B cell (primary cell): ENCODE measurements around the gene TBC1D1. TPM values are rescaled to one million over a fixed set of nuclear protein-coding genes. Genes with fewer than 3 reads are reported as not detected.

ENCODE experiments used
- ATAC-seq: fragments of 200-7000 bp; cut with Tn5 transposase; one replicate; pipeline ENCODE4 v1.10.0; 2021; ENCODE audit warnings: low read depth, mild to moderate bottlenecking, moderate number of reproducible peaks, moderate library complexity
- CTCF ChIA-PET: fragments of 350-600 bp; sonication (Branson Sonifier 250); formaldehyde crosslinking; loops from one replicate; lab custom pipeline; 2021; ENCODE audit warnings: antibody characterized with exemption, inconsistent platforms; lab: Charles Lee
- POLR2A ChIA-PET: fragments of 350-600 bp; sonication (Branson Sonifier 250); formaldehyde crosslinking; loops from one replicate; lab custom pipeline; 2021; ENCODE audit warnings: antibody characterized with exemption; lab: Charles Lee
- DNase-seq: peaks from one replicate; pipeline ENCODE4 v3.0.0; 2013
- H2AFZ ChIP-seq: 2 replicates; pipeline ENCODE4 v1.6.1; 2012; ENCODE audit warnings: mild to moderate bottlenecking, low read depth, low read length; ENCODE audit not compliant: insufficient read depth, poor library complexity, severe bottlenecking
- H3K27ac ChIP-seq, 2 donors: 1 replicate in 1 of 2; 2 replicates in 1 of 2; pipeline ENCODE4 v1.5.1; 2012 to 2013; ENCODE audit warnings: low read length in 2 of 2, mild to moderate bottlenecking in 2 of 2, moderate library complexity in 1 of 2
- H3K27me3 ChIP-seq, 4 experiments: fragments of 200-600 bp in 1 of 4; sonication (generic) in 1 of 4; replicated peaks in 1 of 4; 1 replicate in 2 of 4; 2 replicates in 2 of 4; pipeline versions ENCODE4 v1.6.1 to v1.7.0; 2013 to 2016; ENCODE audit warnings: low read length in 3 of 4, mild to moderate bottlenecking in 2 of 4, mixed read lengths in 1 of 4, moderate library complexity in 1 of 4; ENCODE audit not compliant: insufficient read depth in 4 of 4, control insufficient read depth in 3 of 4; ENCODE audit errors: control extremely low read depth in 1 of 4
- H3K36me3 ChIP-seq, 2 experiments: replicated peaks in 1 of 2; 1 replicate in 1 of 2; 2 replicates in 1 of 2; pipeline versions ENCODE4 v1.6.1 to v1.7.1; 2013; ENCODE audit warnings: low read length in 1 of 2; ENCODE audit not compliant: insufficient read depth in 2 of 2, control insufficient read depth in 1 of 2; ENCODE audit errors: control extremely low read depth in 1 of 2, extremely low read depth in 1 of 2
- H3K4me1 ChIP-seq, 2 donors: fragments of 200-600 bp in 1 of 2; sonication (generic) in 1 of 2; 1 replicate in 1 of 2; 2 replicates in 1 of 2; pipeline versions ENCODE4 v1.5.1 to v1.6.1; 2013 to 2017; ENCODE audit warnings: low read length in 2 of 2; ENCODE audit not compliant: control insufficient read depth in 2 of 2, insufficient read depth in 2 of 2
- H3K4me2 ChIP-seq: replicated peaks from 2 replicates; pipeline ENCODE3; 2012; ENCODE audit warnings: mild to moderate bottlenecking, low read depth, low read length; ENCODE audit not compliant: poor library complexity, severe bottlenecking
- H3K4me3 ChIP-seq, 5 experiments: fragments of 200-600 bp in 1 of 5; sonication (generic) in 1 of 5; 1 replicate in 3 of 5; 2 replicates in 2 of 5; pipeline versions ENCODE4 v1.5.1 to v1.7.0; 2011 to 2016; ENCODE audit warnings: low read length in 4 of 5, mild to moderate bottlenecking in 4 of 5, low read depth in 2 of 5, control low read depth in 1 of 5, moderate library complexity in 1 of 5; ENCODE audit not compliant: insufficient read depth in 1 of 5; ENCODE audit errors: control extremely low read depth in 1 of 5, extremely low read depth in 1 of 5
- H3K79me2 ChIP-seq: fragments of 200-600 bp; sonication (generic); one replicate; pipeline ENCODE4 v1.6.0; 2016; ENCODE audit warnings: low read length; ENCODE audit not compliant: control insufficient read depth, insufficient read depth
- H3K9ac ChIP-seq: fragments of 200-600 bp; sonication (generic); 2 replicates; pipeline ENCODE4 v1.6.1; 2017; ENCODE audit warnings: mild to moderate bottlenecking, low read length, moderate library complexity
- H3K9me3 ChIP-seq, 3 donors: one replicate each; pipeline versions ENCODE4 v1.6.1 to v1.7.1; 2013; ENCODE audit warnings: low read length in 2 of 3; ENCODE audit not compliant: control insufficient read depth in 2 of 3, insufficient read depth in 1 of 3; ENCODE audit errors: control extremely low read depth in 1 of 3
- H4K20me1 ChIP-seq: 2 replicates; pipeline ENCODE4 v1.6.0; 2012; ENCODE audit warnings: mild to moderate bottlenecking, low read length; ENCODE audit not compliant: insufficient read depth, control insufficient read depth, poor library complexity, severe bottlenecking
- H3K27ac Mint-ChIP-seq: one replicate; pipeline ENCODE4 v1.8.0; 2021; ENCODE audit warnings: mixed read lengths
- H3K27me3 Mint-ChIP-seq: one replicate; pipeline ENCODE4 v1.8.0; 2021; ENCODE audit warnings: mixed read lengths
- H3K4me1 Mint-ChIP-seq: one replicate; pipeline ENCODE4 v1.8.0; 2021; ENCODE audit warnings: mixed read lengths
- H3K4me3 Mint-ChIP-seq: one replicate; pipeline ENCODE4 v1.8.0; 2021; ENCODE audit warnings: mixed read lengths
- H3K9me3 Mint-ChIP-seq: one replicate; pipeline ENCODE4 v1.8.0; 2022; ENCODE audit warnings: mixed read lengths; ENCODE audit not compliant: insufficient read depth
- EZH2 ChIP-seq: IDR thresholded peaks from 2 replicates; pipeline ENCODE4 v1.6.1; 2012; ENCODE audit warnings: borderline replicate concordance, low read depth, mild to moderate bottlenecking, moderate library complexity, low read length; ENCODE audit not compliant: insufficient read depth, poor library complexity, severe bottlenecking
- WGBS: methylation state at CpG from one replicate; pipeline ENCODE4 v1.1.5; 2013; ENCODE audit warnings: missing lambda C conversion rate; ENCODE audit not compliant: insufficient coverage; 5-methylcytosine and 5-hydroxymethylcytosine counted together
- intact Hi-C: fragments of 100-400 bp; cut with micrococcal nuclease; formaldehyde crosslinking; loops from one replicate; pipeline ENCODE4 v1.10.0; 2022
- polyA plus RNA-seq: library from polyadenylated mRNA; depleted of rRNA; stranded (reverse); fragments of >200 nt; gene quantifications from 2 replicates; pipeline ENCODE4 v1.2.3, GENCODE V29; 2012
- total RNA-seq, 2 donors: library from RNA; stranded (reverse); fragments of 120-200 nt in 1 of 2; gene quantifications; 1 replicate in 1 of 2; 2 replicates in 1 of 2; pipeline versions ENCODE4 v1.2.3 to v1.2.4, GENCODE V29; 2013 to 2022
- TF ChIP-seq, protein P1 (sequence below): fragments of 200-600 bp; IDR thresholded peaks from one replicate; pipeline ENCODE4 v1.8.0; 2022; ENCODE audit warnings: antibody characterized with exemption, mild to moderate bottlenecking

The TBC1D1 gene
- total and polyA plus RNA-seq, 2 donors (not counting 1 experiment from before 2014, with no cell fraction given), result 88.2 to 98.7 TPM

DNA sequence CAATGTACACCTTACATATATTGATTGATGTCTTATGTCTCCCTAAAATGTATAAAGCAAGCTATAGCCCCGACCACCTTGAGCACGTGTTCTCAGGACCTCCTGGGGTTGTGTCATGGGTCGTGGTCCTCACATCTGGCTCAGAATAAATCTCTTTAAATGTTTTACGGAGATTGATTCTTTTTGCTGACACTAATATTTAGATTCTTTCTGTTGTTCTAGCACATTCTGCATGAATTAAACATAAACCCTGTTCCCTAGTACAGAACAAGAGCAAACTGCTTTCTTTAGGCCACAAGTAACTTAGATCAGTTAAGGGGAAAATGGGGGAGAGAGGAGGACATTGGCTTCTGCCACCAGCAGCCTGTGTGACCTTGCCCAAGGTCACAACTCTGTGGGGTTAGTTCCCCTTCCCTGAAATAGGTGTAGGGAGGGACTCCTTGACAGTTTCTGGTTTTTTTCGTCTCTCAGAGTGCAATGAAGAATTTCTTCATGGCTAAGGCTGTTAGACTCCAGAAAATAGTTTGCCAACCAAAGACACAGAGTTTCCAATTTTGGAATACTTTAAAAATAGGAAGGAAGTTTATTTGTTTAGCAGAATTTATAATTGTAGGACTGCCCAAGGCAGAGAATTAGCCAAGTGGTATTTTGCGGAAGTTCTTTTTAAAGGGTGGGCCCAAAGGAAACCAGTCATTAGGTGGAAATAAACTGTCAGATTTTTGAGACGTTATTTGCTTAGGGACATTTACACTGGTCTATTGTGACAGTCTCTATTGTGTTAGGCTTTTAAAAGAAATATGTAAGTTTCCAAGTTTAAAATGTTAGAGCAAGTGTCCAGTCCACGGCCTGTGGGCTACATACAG is 98.7 kb downstream of the TBC1D1 start:
- DNase-seq (peak; percentile 67), ATAC-seq (peak; percentile 80)
- Histone ChIP-seq H3K9ac (peak overlapping the region; percentile 6), H4K20me1 (no peaks in the 10 kb centered on the region), H3K4me1 (peaks cover 50 to 59% of the 10 kb centered on the region in 2 donors), H3K79me2 (peaks cover 91% of the 10 kb centered on the region), H3K4me2 (peak overlapping the region; percentile 55), H3K27ac (peak overlapping the region; percentile 77 to 86), H3K36me3 (peaks cover 0 to 6% of the 10 kb centered on the region in 2 experiments), H3K4me3 (peak overlapping the region in 1 of 5 experiments; percentile 33), H3K9me3 (peaks cover 0 to 4% (median 0%) of the 10 kb centered on the region in 3 donors), H3K27me3 (no peaks in the 10 kb centered on the region), H2AFZ (no peak overlapping the region)
- no peaks in the 10 kb centered on the region for H3K27me3 Mint-ChIP-seq
- no peak for TF ChIP-seq EZH2
- intact Hi-C loops, result loop anchor here (1.0 to 5.0 kb wide), 2 partner anchors 11 to 1378 kb away; partner anchors contain the start of gene RFC1
- peaks cover 4% of the 10 kb centered on the region for H3K9me3 Mint-ChIP-seq
- H3K4me1 Mint-ChIP-seq, result peaks cover 76% of the 10 kb centered on the region
- peak overlapping the region; percentile 27 for H3K4me3 Mint-ChIP-seq
- ChIA-PET POLR2A (no interaction called here), CTCF (interaction anchor here (0.6 to 1.6 kb wide), 4 partner anchors 10 to 499 kb away, joined by 3 to 12 read pairs (median 4); no protein-coding TSS in a partner anchor)
- WGBS, result 27% methylated on average over 2 of the region's 8 CpGs
- peak overlapping the region; percentile 80 for H3K27ac Mint-ChIP-seq

DNA sequence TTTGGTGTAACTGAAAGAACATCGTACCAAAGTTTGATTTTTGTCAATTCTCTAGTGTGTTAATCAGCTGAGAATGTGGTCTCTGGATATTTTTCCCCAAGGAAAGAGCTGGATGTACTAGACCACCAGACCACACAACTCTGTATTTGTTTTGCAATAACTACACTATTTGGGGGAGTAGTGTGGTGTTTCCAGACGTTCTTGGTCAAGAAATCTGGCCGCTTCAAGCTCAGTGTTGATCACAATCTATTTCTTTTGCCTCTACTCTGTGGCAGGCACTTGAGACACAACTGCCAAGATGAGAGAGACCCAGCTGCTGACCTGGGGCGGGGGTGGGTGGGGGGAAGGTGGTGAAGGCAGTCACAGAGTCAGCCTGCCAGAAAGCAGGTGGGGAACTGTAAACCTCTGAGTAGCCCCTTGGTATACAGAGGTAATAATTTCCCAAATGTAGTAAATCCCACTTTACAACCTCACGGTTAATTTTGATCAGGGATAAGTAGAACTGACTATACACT is 99.9 kb downstream of the TBC1D1 start:
- peaks cover 4% of the 10 kb centered on the region for H3K9me3 Mint-ChIP-seq
- Histone ChIP-seq H3K36me3 (peaks cover 0 to 10% of the 10 kb centered on the region in 2 experiments), H3K27me3 (no peaks in the 10 kb centered on the region), H3K79me2 (peaks cover 92% of the 10 kb centered on the region), H3K9ac (no peak overlapping the region), H3K4me2 (peak overlapping the region; percentile 55), H3K27ac (peak overlapping the region; percentile 77 to 86), H3K9me3 (peaks cover 0 to 4% (median 0%) of the 10 kb centered on the region in 3 donors), H3K4me1 (peaks cover 61 to 70% of the 10 kb centered on the region in 2 donors), H2AFZ (no peak overlapping the region), H4K20me1 (peaks cover 2% of the 10 kb centered on the region), H3K4me3 (peak overlapping the region in 1 of 5 experiments; percentile 33)
- DNase-seq (no peak), ATAC-seq (no peak)
- no peaks in the 10 kb centered on the region for H3K27me3 Mint-ChIP-seq
- intact Hi-C loops, result loop anchor here (1.0 kb wide), 1 partner anchor 12 kb away; no protein-coding TSS in a partner anchor
- TF ChIP-seq EZH2, result no peak
- TF ChIP-seq, protein P1, sequence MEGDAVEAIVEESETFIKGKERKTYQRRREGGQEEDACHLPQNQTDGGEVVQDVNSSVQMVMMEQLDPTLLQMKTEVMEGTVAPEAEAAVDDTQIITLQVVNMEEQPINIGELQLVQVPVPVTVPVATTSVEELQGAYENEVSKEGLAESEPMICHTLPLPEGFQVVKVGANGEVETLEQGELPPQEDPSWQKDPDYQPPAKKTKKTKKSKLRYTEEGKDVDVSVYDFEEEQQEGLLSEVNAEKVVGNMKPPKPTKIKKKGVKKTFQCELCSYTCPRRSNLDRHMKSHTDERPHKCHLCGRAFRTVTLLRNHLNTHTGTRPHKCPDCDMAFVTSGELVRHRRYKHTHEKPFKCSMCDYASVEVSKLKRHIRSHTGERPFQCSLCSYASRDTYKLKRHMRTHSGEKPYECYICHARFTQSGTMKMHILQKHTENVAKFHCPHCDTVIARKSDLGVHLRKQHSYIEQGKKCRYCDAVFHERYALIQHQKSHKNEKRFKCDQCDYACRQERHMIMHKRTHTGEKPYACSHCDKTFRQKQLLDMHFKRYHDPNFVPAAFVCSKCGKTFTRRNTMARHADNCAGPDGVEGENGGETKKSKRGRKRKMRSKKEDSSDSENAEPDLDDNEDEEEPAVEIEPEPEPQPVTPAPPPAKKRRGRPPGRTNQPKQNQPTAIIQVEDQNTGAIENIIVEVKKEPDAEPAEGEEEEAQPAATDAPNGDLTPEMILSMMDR, result no peak
- peak overlapping the region; percentile 13 for H3K4me3 Mint-ChIP-seq
- peak overlapping the region; percentile 73 for H3K27ac Mint-ChIP-seq
- peaks cover 84% of the 10 kb centered on the region for H3K4me1 Mint-ChIP-seq
- no CpG with 5 or more reads among the region's 5 CpGs for WGBS
- POLR2A ChIA-PET, result interaction anchor here (0.6 kb wide), 1 partner anchor 899 kb away, joined by 3 read pairs; no protein-coding TSS in a partner anchor
- CTCF ChIA-PET, result interaction anchor here (0.6 to 1.6 kb wide), 4 partner anchors 11 to 222 kb away, joined by 3 to 12 read pairs (median 3); no protein-coding TSS in a partner anchor
